GM19397 (cell line): Measurements from ENCODE around the gene IGLON5.
A peak's percentile ranks its signal among the peaks of the same experiment; 100 is the strongest.

Experiments
- ATAC-seq: cut with Tn5 transposase; IDR thresholded peaks from one replicate; pipeline ENCODE4 v1.9.1; 2021; ENCODE audit warnings: mild to moderate bottlenecking, moderate library complexity; ENCODE audit not compliant: unreplicated experiment

Gene IGLON5

GRCh38 chr19:51337861-51338562 lies 26.6 kb downstream of the IGLON5 start:
- no peak for ATAC-seq

GRCh38 chr19:51338563-51339312 lies 27.3 kb downstream of the IGLON5 start:
- peak; percentile 72 for ATAC-seq

- no peak for ATAC-seq
These were observed 27.9 kb downstream of the IGLON5 start for GRCh38 chr19:51339313-51339686.

- peak; percentile 47 for ATAC-seq
These were observed 28.5 kb downstream of the IGLON5 start for GRCh38 chr19:51339687-51340656.

- no peak for ATAC-seq
These were observed 29.6 kb downstream of the IGLON5 start for GRCh38 chr19:51341066-51341465.

- no peak for ATAC-seq
These were observed 30.6 kb downstream of the IGLON5 start, which contains the start of gene VSIG10L for GRCh38 chr19:51341976-51342580. Gene VSIG10L, minus strand, starts transcription at chr19:51342139. Its CDS starts 15 bp downstream, at chr19:51342124.

GRCh38 chr19:51342631-51343569 lies 31.5 kb downstream of the IGLON5 start:
- ATAC-seq, result no peak

- ATAC-seq, result no peak
These were observed 33.7 kb downstream of the IGLON5 start for GRCh38 chr19:51345076-51345620.

- ATAC-seq, result no peak
These were observed 35.3 kb downstream of the IGLON5 start for GRCh38 chr19:51346742-51347141.

GRCh38 chr19:51347209-51347928 lies 35.9 kb downstream of the IGLON5 start:
- ATAC-seq, result no peak

- no peak for ATAC-seq
These were observed 40.0 kb downstream of the IGLON5 start for GRCh38 chr19:51351266-51351990.

- no peak for ATAC-seq
These were observed 41.4 kb downstream of the IGLON5 start for GRCh38 chr19:51352783-51353360.

GRCh38 chr19:51354103-51354741 lies 42.8 kb downstream of the IGLON5 start:
- no peak for ATAC-seq

- ATAC-seq, result no peak
These were observed 43.3 kb downstream of the IGLON5 start for GRCh38 chr19:51354742-51355148.

GRCh38 chr19:51356159-51356801 lies 44.8 kb downstream of the IGLON5 start:
- ATAC-seq, result no peak

- ATAC-seq, result no peak
These were observed 46.5 kb downstream of the IGLON5 start for GRCh38 chr19:51357952-51358351.

- no peak for ATAC-seq
These were observed 47.9 kb downstream of the IGLON5 start for GRCh38 chr19:51359294-51359693.
